Heart left ventricle (tissue), 16 donors: Measurements from ENCODE around the gene KCNJ2. TPM values are rescaled to one million over a fixed set of nuclear protein-coding genes. Genes with fewer than 3 reads are reported as not detected.
A peak's percentile ranks its signal among the peaks of the same experiment; 100 is the strongest.

ENCODE experiments used
- ATAC-seq, 4 donors: fragments of 200-7000 bp; cut with Tn5 transposase; one replicate each; pipeline ENCODE4 v1.9.1; 2020 to 2022; ENCODE audit warnings: moderate library complexity in 4 of 4, mild to moderate bottlenecking in 3 of 4, moderate number of reproducible peaks in 1 of 4
- DNase-seq, 5 donors: peaks; one replicate each; pipeline ENCODE4 v3.0.0-alpha.2; 2020
- H3K27ac ChIP-seq, 12 donors: fragments of 200-600 bp; sonication (generic) in 4 of 12; one replicate each; pipeline versions ENCODE4 v1.5.0 to v1.8.0; 2016 to 2022; ENCODE audit warnings: mild to moderate bottlenecking in 2 of 12
- H3K27me3 ChIP-seq, 9 donors: fragments of 200-600 bp; sonication (generic) in 2 of 9; one replicate each; pipeline versions ENCODE4 v1.5.1 to v1.8.0; 2016 to 2022; ENCODE audit warnings: mild to moderate bottlenecking in 3 of 9
- H3K36me3 ChIP-seq, 9 donors: fragments of 200-600 bp; sonication (generic) in 2 of 9; one replicate each; pipeline versions ENCODE4 v1.5.0 to v1.8.0; 2018 to 2022; ENCODE audit warnings: mild to moderate bottlenecking in 2 of 9
- H3K4me1 ChIP-seq, 12 donors: fragments of 200-600 bp; sonication (generic) in 4 of 12; one replicate each; pipeline versions ENCODE4 v1.5.0 to v1.8.0; 2016 to 2022; ENCODE audit warnings: mild to moderate bottlenecking in 3 of 12
- H3K4me3 ChIP-seq, 12 donors: fragments of 200-600 bp; sonication (generic) in 4 of 12; one replicate each; pipeline versions ENCODE4 v1.5.0 to v1.8.0; 2017 to 2022; ENCODE audit warnings: mild to moderate bottlenecking in 9 of 12, moderate library complexity in 4 of 12
- H3K9me3 ChIP-seq, 12 donors: fragments of 200-600 bp; sonication (generic) in 4 of 12; one replicate each; pipeline versions ENCODE4 v1.5.0 to v1.8.0; 2016 to 2022; ENCODE audit warnings: mild to moderate bottlenecking in 1 of 12
- CTCF ChIP-seq, 12 donors: fragments of 200-600 bp; sonication (generic) in 4 of 12; IDR thresholded peaks; one replicate each; pipeline versions ENCODE4 v1.5.0 to v1.8.0; 2018 to 2022; ENCODE audit warnings: antibody characterized with exemption in 12 of 12, mild to moderate bottlenecking in 5 of 12
- POLR2A ChIP-seq, 2 donors: fragments of 450-650 bp; IDR thresholded peaks; one replicate each; pipeline ENCODE4 v1.6.1; 2017; ENCODE audit warnings: antibody characterized with exemption in 2 of 2, mild to moderate bottlenecking in 2 of 2, moderate library complexity in 2 of 2
- WGBS, 4 donors: extraction: QIAGEN DNeasy Blood & Tissue Kit in 2 of 4; methylation state at CpG; one replicate each; pipeline versions ENCODE4 v1.1.5 to v1.1.7; 2013 to 2018; 5-methylcytosine and 5-hydroxymethylcytosine counted together
- intact Hi-C, 10 donors: fragments of 100-400 bp; cut with DNase I; formaldehyde crosslinking; loops; one replicate each; pipeline versions ENCODE4 v1.11.1 to v1.14.2; 2022
- polyA plus RNA-seq, 2 donors: library from polyadenylated mRNA; stranded (reverse); fragments of 200-250 nt; gene quantifications; one replicate each; pipeline ENCODE4 v1.2.3, GENCODE V29; 2013
- total RNA-seq, 9 donors: library from RNA; depleted of rRNA in 2 of 9; stranded (reverse); fragments of >200 nt in 2 of 9; fragmentation: NEBNext Ultra II Directional in 3 of 9; extraction: Animal tissue kit (Norgen Biotek cat#: 25700) in 3 of 9; gene quantifications; one replicate each; pipeline versions ENCODE4 v1.1.0 to v1.2.4, GENCODE V29; 2016 to 2023
- donor health status: ischemic (EF 13 %, LVEDD 7.1; RV severe dilation, severe dysfunction).
- donor health status: healthy with polysubstance abuse.
- donor health status: DM: no; HTN: yes; CAD: no.
- donor health status: DM: no; HTN: no; CAD: no.
- donor health status: ischemic (EF 25% LVEDD 6.9; RV normal size, moderate dysfunction).
- donor health status: ischemic (EF 25% LVEDD 5.7; RV mildly dilated, moderate dysfunction).
- donor health status: healthy.
- donor health status: DM: yes; HTN: yes; CAD: no.
- donor health status: ischemic (EF 35%, LVEDD 5.7; RV mildly dilated, moderate dysfunction).
- donor health status: nonischemic (EF 11% LVEDD 7.7; RV severe dilation, severe dysfunction).
- donor health status: DM: yes; HTN: yes; CAD: no.
- donor health status: PGD.
- donor health status: ischemic (EF 29% LVEDD 5.4; RV normal size, mild dysfunction).
- donor health status: nonischemic (EF 23%, LVEDD 6.1; RV moderate dilation, normal function).

KCNJ2 gene
- total and polyA plus RNA-seq, 11 donors, result 7.1 to 60.7 (median 41.8) TPM

- Histone ChIP-seq H3K9me3 (no peaks in the 10 kb centered on the region), H3K4me1 (peaks cover 0 to 27% (median 5%) of the 10 kb centered on the region in 12 donors), H3K36me3 (no peaks in the 10 kb centered on the region), H3K4me3 (no peak overlapping the region), H3K27me3 (no peaks in the 10 kb centered on the region), H3K27ac (no peak overlapping the region)
- DNase-seq, result no peak
- TF ChIP-seq POLR2A (IDR thresholded peaks at IDR 0.05) (no peak), CTCF (IDR thresholded peaks at IDR 0.05) (no peak)
- ATAC-seq, result no peak
- intact Hi-C loops, result loop anchor here in 1 of 10 donors (10.0 kb wide), 1 partner anchor 63 kb away; no protein-coding TSS in a partner anchor
- WGBS, 4 donors, result 72 to 82% (median 78%) methylated on average over 7 of the region's 7 CpGs
Observed at GRCh38 chr17:70208080-70208794, 38.9 kb downstream of the KCNJ2 start.

- WGBS, 4 donors, result 68 to 80% (median 72%) methylated on average over 6 of the region's 6 CpGs
- intact Hi-C loops, result loop anchor here in 1 of 10 donors (10.0 kb wide), 1 partner anchor 64 kb away; no protein-coding TSS in a partner anchor
- no peak for DNase-seq
- ATAC-seq, result peak in 3 of 4 donors; percentile 46 to 74 (median 63)
- Histone ChIP-seq H3K27me3 (no peaks in the 10 kb centered on the region), H3K9me3 (no peaks in the 10 kb centered on the region), H3K36me3 (no peaks in the 10 kb centered on the region), H3K4me1 (peaks cover 0 to 27% (median 5%) of the 10 kb centered on the region in 12 donors), H3K27ac (no peak overlapping the region), H3K4me3 (no peak overlapping the region)
- TF ChIP-seq POLR2A (IDR thresholded peaks at IDR 0.05) (no peak), CTCF (IDR thresholded peaks at IDR 0.05) (no peak)
Observed at GRCh38 chr17:70208825-70209555, 39.7 kb downstream of the KCNJ2 start.

GRCh38 chr17:70215656-70216055, 46.3 kb downstream of the KCNJ2 start:
- Histone ChIP-seq H3K9me3 (no peaks in the 10 kb centered on the region), H3K4me1 (no peaks in the 10 kb centered on the region), H3K27me3 (no peaks in the 10 kb centered on the region), H3K27ac (no peak overlapping the region), H3K4me3 (no peak overlapping the region), H3K36me3 (no peaks in the 10 kb centered on the region)
- intact Hi-C loops, result no loop called here
- DNase-seq (no peak), ATAC-seq (no peak)
- WGBS, 4 donors, result 91 to 94% (median 93%) methylated on average over 4 of the region's 4 CpGs
- TF ChIP-seq POLR2A (IDR thresholded peaks at IDR 0.05), result no peak
- TF ChIP-seq CTCF (IDR thresholded peaks at IDR 0.05), result no peak

- 70 to 87% (median 74%) methylated on average over 1 of the region's 1 CpG for WGBS, 4 donors
- DNase-seq (no peak), ATAC-seq (no peak)
- Histone ChIP-seq H3K4me1 (no peaks in the 10 kb centered on the region), H3K36me3 (no peaks in the 10 kb centered on the region), H3K27ac (no peak overlapping the region), H3K4me3 (no peak overlapping the region), H3K27me3 (no peaks in the 10 kb centered on the region), H3K9me3 (no peaks in the 10 kb centered on the region)
- TF ChIP-seq CTCF (IDR thresholded peaks at IDR 0.05), result no peak
- TF ChIP-seq POLR2A (IDR thresholded peaks at IDR 0.05), result no peak
- intact Hi-C loops, result no loop called here
Observed at GRCh38 chr17:70217571-70217970, 48.2 kb downstream of the KCNJ2 start.
